Measurements from ENCODE around the gene MYLK4. TPM values are rescaled to one million over a fixed set of nuclear protein-coding genes. Genes with fewer than 3 reads are reported as not detected.

The MYLK4 gene
- total and polyA plus RNA-seq, 4 donors: 0.27 to 1.6 (median 1.0) TPM

- DNase-seq (no peak), ATAC-seq (ENCODE audit: insufficient read depth, low FRiP score) (no peak)
- Histone ChIP-seq H3K27ac (ENCODE audit: low read depth in 1 of 2, low read length in 1 of 2) (no peak overlapping the region), H3K9ac (ENCODE audit: insufficient read depth in 1 of 2, low read length in 2 of 2) (no peak overlapping the region), H3K4me3 (no peak overlapping the region), H3K27me3 (ENCODE audit: control insufficient read depth in 3 of 3, insufficient read depth in 3 of 3, low read length in 2 of 3) (no peaks in the 10 kb centered on the region), H3K9me3 (ENCODE audit: control insufficient read depth in 4 of 4, insufficient read depth in 3 of 4, low read length in 3 of 4) (peaks cover 0 to under 1% (median 0%) of the 10 kb centered on the region in 4 donors), H3K36me3 (ENCODE audit: control insufficient read depth in 4 of 4, insufficient read depth in 4 of 4, low read length in 4 of 4) (no peaks in the 10 kb centered on the region), H3K4me1 (ENCODE audit: control insufficient read depth in 5 of 5, insufficient read depth in 5 of 5, low read length in 5 of 5) (peaks cover 0 to 2% (median 0%) of the 10 kb centered on the region in 5 donors)
- WGBS, 2 donors: 78 to 87% methylated on average over 9 of the region's 9 CpGs
- no peak for TF ChIP-seq CTCF (IDR thresholded peaks at IDR 0.05; ENCODE audit: control extremely low read depth, extremely low read depth)
These were observed 33.6 kb downstream of the MYLK4 start for GRCh38 chr6:2716936-2717700.

GRCh38 chr6:2715737-2716136 is 35.0 kb downstream of the MYLK4 start:
- 87 to 88% methylated on average over 5 of the region's 5 CpGs for WGBS, 2 donors
- Histone ChIP-seq H3K4me3 (no peak overlapping the region), H3K36me3 (ENCODE audit: control insufficient read depth in 4 of 4, insufficient read depth in 4 of 4, low read length in 4 of 4) (no peaks in the 10 kb centered on the region), H3K27me3 (ENCODE audit: control insufficient read depth in 3 of 3, insufficient read depth in 3 of 3, low read length in 2 of 3) (no peaks in the 10 kb centered on the region), H3K9me3 (ENCODE audit: control insufficient read depth in 4 of 4, insufficient read depth in 3 of 4, low read length in 3 of 4) (peaks cover 0 to 4% (median 0%) of the 10 kb centered on the region in 4 donors), H3K4me1 (ENCODE audit: control insufficient read depth in 5 of 5, insufficient read depth in 5 of 5, low read length in 5 of 5) (peaks cover 0 to 4% (median 0%) of the 10 kb centered on the region in 5 donors), H3K27ac (ENCODE audit: low read depth in 1 of 2, low read length in 1 of 2) (no peak overlapping the region), H3K9ac (ENCODE audit: insufficient read depth in 1 of 2, low read length in 2 of 2) (no peak overlapping the region)
- DNase-seq (no peak), ATAC-seq (ENCODE audit: insufficient read depth, low FRiP score) (no peak)
- no peak for TF ChIP-seq CTCF (IDR thresholded peaks at IDR 0.05; ENCODE audit: control extremely low read depth, extremely low read depth)

- DNase-seq: no peak
- no peak overlapping the region for H3K9ac ChIP-seq (ENCODE audit: insufficient read depth in 1 of 2, low read length in 2 of 2)
- no peaks in the 10 kb centered on the region for H3K27me3 ChIP-seq (ENCODE audit: control insufficient read depth in 3 of 3, insufficient read depth in 3 of 3, low read length in 2 of 3)
- 72 to 78% methylated on average over 7 of the region's 7 CpGs for WGBS, 2 donors
- no peak overlapping the region for H3K4me3 ChIP-seq
- H3K36me3 ChIP-seq (ENCODE audit: control insufficient read depth in 4 of 4, insufficient read depth in 4 of 4, low read length in 4 of 4): no peaks in the 10 kb centered on the region
- no peak for TF ChIP-seq CTCF (IDR thresholded peaks at IDR 0.05; ENCODE audit: control extremely low read depth, extremely low read depth)
- H3K27ac ChIP-seq (ENCODE audit: low read depth in 1 of 2, low read length in 1 of 2): no peak overlapping the region
- H3K9me3 ChIP-seq (ENCODE audit: control insufficient read depth in 4 of 4, insufficient read depth in 3 of 4, low read length in 3 of 4): peaks cover 0 to 5% (median 0%) of the 10 kb centered on the region in 4 donors
- no peak for ATAC-seq (ENCODE audit: insufficient read depth, low FRiP score)
- peaks cover 0 to 4% (median 0%) of the 10 kb centered on the region in 5 donors for H3K4me1 ChIP-seq (ENCODE audit: control insufficient read depth in 5 of 5, insufficient read depth in 5 of 5, low read length in 5 of 5)
These were observed 36.4 kb downstream of the MYLK4 start for GRCh38 chr6:2714111-2714895.

All from lung (tissue), 12 donors.